Measurements from ENCODE around the gene ARNT2.

DNA sequence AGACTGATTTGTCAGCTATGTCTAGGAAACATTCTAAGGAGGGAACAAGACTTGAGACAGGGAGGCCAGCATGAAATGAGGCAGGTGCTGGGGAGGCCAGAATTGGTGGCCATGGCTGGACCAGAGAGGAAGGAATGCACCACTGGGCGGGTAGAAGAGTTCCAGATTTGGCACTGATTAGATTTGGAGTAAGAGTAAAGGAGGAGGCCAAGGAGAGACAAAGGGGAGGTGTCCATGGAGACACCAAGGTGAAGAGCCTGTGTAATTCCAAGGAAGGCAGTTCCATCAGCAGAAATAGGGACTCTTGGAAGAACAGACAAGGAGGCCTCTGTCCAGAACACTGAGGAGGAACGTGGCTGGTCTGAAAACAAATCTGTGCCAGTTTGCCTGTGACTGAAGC lies 1.8 kb downstream of the ARNT2 start:
- TF ChIP-seq CTCF (IDR thresholded peaks at IDR 0.05) (no peak), POLR2AphosphoS5 (IDR thresholded peaks at IDR 0.05; ENCODE audit: low read depth, low read length) (no peak), TCF7L2 (IDR thresholded peaks at IDR 0.05; ENCODE audit: low read depth, low read length) (no peak), SIN3A (IDR thresholded peaks at IDR 0.05; ENCODE audit: borderline replicate concordance, insufficient read depth, low read depth, low read length) (no peak)
- TF ChIP-seq, protein P1, sequence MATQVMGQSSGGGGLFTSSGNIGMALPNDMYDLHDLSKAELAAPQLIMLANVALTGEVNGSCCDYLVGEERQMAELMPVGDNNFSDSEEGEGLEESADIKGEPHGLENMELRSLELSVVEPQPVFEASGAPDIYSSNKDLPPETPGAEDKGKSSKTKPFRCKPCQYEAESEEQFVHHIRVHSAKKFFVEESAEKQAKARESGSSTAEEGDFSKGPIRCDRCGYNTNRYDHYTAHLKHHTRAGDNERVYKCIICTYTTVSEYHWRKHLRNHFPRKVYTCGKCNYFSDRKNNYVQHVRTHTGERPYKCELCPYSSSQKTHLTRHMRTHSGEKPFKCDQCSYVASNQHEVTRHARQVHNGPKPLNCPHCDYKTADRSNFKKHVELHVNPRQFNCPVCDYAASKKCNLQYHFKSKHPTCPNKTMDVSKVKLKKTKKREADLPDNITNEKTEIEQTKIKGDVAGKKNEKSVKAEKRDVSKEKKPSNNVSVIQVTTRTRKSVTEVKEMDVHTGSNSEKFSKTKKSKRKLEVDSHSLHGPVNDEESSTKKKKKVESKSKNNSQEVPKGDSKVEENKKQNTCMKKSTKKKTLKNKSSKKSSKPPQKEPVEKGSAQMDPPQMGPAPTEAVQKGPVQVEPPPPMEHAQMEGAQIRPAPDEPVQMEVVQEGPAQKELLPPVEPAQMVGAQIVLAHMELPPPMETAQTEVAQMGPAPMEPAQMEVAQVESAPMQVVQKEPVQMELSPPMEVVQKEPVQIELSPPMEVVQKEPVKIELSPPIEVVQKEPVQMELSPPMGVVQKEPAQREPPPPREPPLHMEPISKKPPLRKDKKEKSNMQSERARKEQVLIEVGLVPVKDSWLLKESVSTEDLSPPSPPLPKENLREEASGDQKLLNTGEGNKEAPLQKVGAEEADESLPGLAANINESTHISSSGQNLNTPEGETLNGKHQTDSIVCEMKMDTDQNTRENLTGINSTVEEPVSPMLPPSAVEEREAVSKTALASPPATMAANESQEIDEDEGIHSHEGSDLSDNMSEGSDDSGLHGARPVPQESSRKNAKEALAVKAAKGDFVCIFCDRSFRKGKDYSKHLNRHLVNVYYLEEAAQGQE (IDR thresholded peaks at IDR 0.05; ENCODE audit: insufficient read depth in 1 of 2, low read depth in 2 of 2, low read length in 1 of 2): no peak
